ENCODE data around the gene MYOM3.

The MYOM3 gene

DNA sequence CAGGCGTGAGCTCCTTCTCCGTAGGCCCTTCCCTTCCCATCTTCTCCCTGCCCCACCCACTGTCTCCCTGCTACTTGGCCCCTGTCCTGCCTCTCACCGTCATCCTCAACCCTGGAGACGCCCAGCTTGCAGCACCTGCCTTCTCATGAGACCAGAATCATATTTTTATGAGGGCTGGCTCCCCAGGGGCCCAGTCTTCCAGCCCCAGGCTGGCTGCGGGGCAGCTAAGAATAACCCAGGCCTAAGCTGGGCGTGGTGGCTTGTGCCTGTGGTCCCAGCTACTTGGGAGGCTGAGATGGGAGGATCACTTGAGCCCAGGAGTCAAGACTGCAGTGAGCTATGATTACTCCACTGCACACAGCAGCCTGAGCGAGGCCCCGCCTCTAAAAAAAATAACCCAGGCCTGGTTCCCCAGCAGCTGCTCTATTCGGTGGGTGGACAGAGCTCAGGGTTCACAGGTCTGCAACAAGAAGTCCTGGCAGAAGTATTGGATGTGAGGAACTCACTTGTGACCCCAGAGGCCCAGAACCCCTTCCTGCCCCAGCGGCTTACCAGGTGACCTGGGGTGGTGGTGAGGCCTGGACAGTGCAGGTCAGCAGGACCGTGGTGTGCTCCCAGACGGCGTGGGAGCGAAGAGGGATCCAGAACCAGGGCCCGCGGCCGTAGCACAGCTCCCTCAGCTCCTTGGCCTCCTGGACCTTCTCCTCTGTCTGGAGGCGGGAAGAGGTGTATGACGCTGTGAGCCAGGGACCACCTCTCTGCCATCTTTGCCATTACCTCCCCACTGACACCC lies 6.4 kb downstream of the MYOM3 start:
- Histone ChIP-seq H3K9ac (ENCODE audit: insufficient read length, low read depth) (no peak overlapping the region), H3K27me3 (ENCODE audit: insufficient read depth, insufficient read length) (no peaks in the 10 kb centered on the region), H3K9me3 (ENCODE audit: insufficient read depth, low read length) (no peaks in the 10 kb centered on the region), H3K36me3 (ENCODE audit: insufficient read depth, insufficient read length, low read length) (no peaks in the 10 kb centered on the region), H3K4me1 (ENCODE audit: insufficient read depth, insufficient read length) (peaks cover 36% of the 10 kb centered on the region), H3K4me3 (ENCODE audit: insufficient read length, low read depth) (no peak overlapping the region)
- DNase-seq (ENCODE audit: low read depth, low spot score), result no peak
- TF ChIP-seq ZNF274 (IDR thresholded peaks at IDR 0.05; ENCODE audit: low read depth, low read length), result no peak
- no peak for TF ChIP-seq SUZ12 (IDR thresholded peaks at IDR 0.05; ENCODE audit: extremely low read depth, insufficient read depth, insufficient read length)
- no peak for TF ChIP-seq YY1 (IDR thresholded peaks at IDR 0.05; ENCODE audit: insufficient read depth, insufficient read length)

DNA sequence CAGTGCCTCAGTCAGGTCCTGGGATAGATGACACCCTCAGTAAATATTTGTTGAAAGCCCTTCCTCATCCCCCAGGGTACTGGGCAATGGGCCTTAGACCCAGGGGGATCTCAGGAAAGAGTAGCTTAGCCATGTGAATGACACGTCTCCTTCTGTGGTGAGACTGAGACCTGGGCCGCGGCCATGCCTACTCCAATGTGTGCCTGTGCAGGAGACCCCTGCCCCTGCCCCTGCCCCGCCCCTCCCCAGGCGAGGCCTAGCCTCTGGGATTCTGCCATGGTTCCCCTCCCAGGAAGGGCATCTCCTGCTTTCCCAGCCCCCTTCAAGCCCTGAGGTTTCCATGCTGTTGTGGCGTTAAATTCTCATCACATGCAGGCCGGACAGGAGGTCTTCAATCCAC lies 7.1 kb downstream of the MYOM3 start:
- Histone ChIP-seq H3K36me3 (ENCODE audit: insufficient read depth, insufficient read length, low read length) (no peaks in the 10 kb centered on the region), H3K4me3 (ENCODE audit: insufficient read length, low read depth) (no peak overlapping the region), H3K9me3 (ENCODE audit: insufficient read depth, low read length) (no peaks in the 10 kb centered on the region), H3K4me1 (ENCODE audit: insufficient read depth, insufficient read length) (peaks cover 37% of the 10 kb centered on the region), H3K9ac (ENCODE audit: insufficient read length, low read depth) (no peak overlapping the region), H3K27me3 (ENCODE audit: insufficient read depth, insufficient read length) (no peaks in the 10 kb centered on the region)
- TF ChIP-seq YY1 (IDR thresholded peaks at IDR 0.05; ENCODE audit: insufficient read depth, insufficient read length), result no peak
- TF ChIP-seq ZNF274 (IDR thresholded peaks at IDR 0.05; ENCODE audit: low read depth, low read length), result no peak
- no peak for TF ChIP-seq SUZ12 (IDR thresholded peaks at IDR 0.05; ENCODE audit: extremely low read depth, insufficient read depth, insufficient read length)
- no peak for DNase-seq (ENCODE audit: low read depth, low spot score)

DNA sequence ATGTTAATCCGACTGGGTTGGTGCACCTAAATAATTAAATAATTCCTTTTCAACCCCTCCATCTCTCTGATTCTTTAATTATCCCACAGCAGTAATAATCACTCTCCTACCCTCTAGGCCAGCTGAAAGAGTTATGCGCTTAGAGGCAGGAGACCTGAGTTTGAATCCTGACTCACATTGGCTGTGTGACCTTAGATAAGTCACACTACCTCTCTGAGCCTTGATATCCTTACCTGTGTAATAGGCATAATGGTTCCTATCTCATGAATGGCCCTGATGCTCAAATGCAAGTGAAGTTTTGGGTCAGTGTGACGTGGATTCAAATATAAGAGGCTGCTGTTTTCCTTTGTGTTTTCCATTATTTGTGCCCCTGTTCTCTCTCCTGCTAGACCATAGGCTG lies 8.1 kb downstream of the MYOM3 start:
- TF ChIP-seq ZNF274 (IDR thresholded peaks at IDR 0.05; ENCODE audit: low read depth, low read length), result no peak
- no peak for TF ChIP-seq SUZ12 (IDR thresholded peaks at IDR 0.05; ENCODE audit: extremely low read depth, insufficient read depth, insufficient read length)
- TF ChIP-seq YY1 (IDR thresholded peaks at IDR 0.05; ENCODE audit: insufficient read depth, insufficient read length), result no peak
- Histone ChIP-seq H3K27me3 (ENCODE audit: insufficient read depth, insufficient read length) (no peaks in the 10 kb centered on the region), H3K36me3 (ENCODE audit: insufficient read depth, insufficient read length, low read length) (no peaks in the 10 kb centered on the region), H3K4me1 (ENCODE audit: insufficient read depth, insufficient read length) (peaks cover 37% of the 10 kb centered on the region), H3K9me3 (ENCODE audit: insufficient read depth, low read length) (no peaks in the 10 kb centered on the region), H3K9ac (ENCODE audit: insufficient read length, low read depth) (no peak overlapping the region), H3K4me3 (ENCODE audit: insufficient read length, low read depth) (no peak overlapping the region)
- no peak for DNase-seq (ENCODE audit: low read depth, low spot score)

DNA sequence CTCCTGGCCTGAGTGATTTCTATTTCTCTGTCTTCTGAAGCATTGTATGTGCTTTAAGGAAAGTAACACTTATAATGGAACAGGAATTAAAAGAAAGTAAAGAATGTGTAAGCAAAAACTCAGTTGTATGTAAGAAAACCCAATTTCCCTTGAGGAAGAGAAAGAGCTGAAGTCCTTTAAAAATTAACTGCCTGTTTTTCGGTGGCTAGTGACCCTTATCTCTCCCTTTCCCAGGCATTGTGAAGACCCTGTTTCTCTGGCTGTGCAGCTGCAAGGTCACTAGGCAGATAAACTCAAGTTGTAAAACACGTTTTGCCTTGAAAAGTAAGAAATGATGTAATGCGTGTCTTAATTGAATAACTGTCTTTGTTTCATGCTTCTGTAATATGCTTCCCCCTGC lies 8.5 kb downstream of the MYOM3 start:
- H3K36me3 ChIP-seq (ENCODE audit: insufficient read depth, insufficient read length, low read length), result no peaks in the 10 kb centered on the region
- H3K4me1 ChIP-seq (ENCODE audit: insufficient read depth, insufficient read length), result peaks cover 32% of the 10 kb centered on the region
- no peaks in the 10 kb centered on the region for H3K9me3 ChIP-seq (ENCODE audit: insufficient read depth, low read length)
- H3K4me3 ChIP-seq (ENCODE audit: insufficient read length, low read depth), result no peak overlapping the region
- H3K27me3 ChIP-seq (ENCODE audit: insufficient read depth, insufficient read length), result no peaks in the 10 kb centered on the region
- DNase-seq (ENCODE audit: low read depth, low spot score), result no peak
- TF ChIP-seq SUZ12 (IDR thresholded peaks at IDR 0.05; ENCODE audit: extremely low read depth, insufficient read depth, insufficient read length) (no peak), ZNF274 (IDR thresholded peaks at IDR 0.05; ENCODE audit: low read depth, low read length) (no peak), YY1 (IDR thresholded peaks at IDR 0.05; ENCODE audit: insufficient read depth, insufficient read length) (no peak)
- H3K9ac ChIP-seq (ENCODE audit: insufficient read length, low read depth), result no peak overlapping the region

DNA sequence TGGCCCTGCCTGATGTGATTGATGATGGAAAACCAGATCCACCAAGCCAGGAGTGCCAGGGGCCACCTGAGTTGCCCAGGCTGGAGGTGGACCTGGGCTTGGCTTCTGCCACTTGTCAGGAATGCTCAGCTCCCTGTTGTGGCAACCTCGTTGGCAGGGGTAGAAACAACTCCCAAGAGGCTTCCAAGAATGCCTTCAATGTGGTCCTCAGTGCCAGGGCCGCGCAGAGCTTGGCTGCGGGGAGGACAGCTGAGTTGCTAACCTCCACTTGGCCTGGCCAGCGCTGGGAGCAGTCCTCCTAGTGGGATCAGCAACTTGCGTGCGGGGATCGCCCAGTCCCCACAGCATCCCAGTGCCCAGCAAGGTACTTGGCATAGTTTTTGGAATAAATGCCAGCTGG lies 9.0 kb downstream of the MYOM3 start:
- no peaks in the 10 kb centered on the region for H3K9me3 ChIP-seq (ENCODE audit: insufficient read depth, low read length)
- H3K4me1 ChIP-seq (ENCODE audit: insufficient read depth, insufficient read length), result peaks cover 28% of the 10 kb centered on the region
- no peaks in the 10 kb centered on the region for H3K27me3 ChIP-seq (ENCODE audit: insufficient read depth, insufficient read length)
- no peak overlapping the region for H3K9ac ChIP-seq (ENCODE audit: insufficient read length, low read depth)
- TF ChIP-seq YY1 (IDR thresholded peaks at IDR 0.05; ENCODE audit: insufficient read depth, insufficient read length), result no peak
- H3K36me3 ChIP-seq (ENCODE audit: insufficient read depth, insufficient read length, low read length), result no peaks in the 10 kb centered on the region
- DNase-seq (ENCODE audit: low read depth, low spot score), result no peak
- H3K4me3 ChIP-seq (ENCODE audit: insufficient read length, low read depth), result no peak overlapping the region

DNA sequence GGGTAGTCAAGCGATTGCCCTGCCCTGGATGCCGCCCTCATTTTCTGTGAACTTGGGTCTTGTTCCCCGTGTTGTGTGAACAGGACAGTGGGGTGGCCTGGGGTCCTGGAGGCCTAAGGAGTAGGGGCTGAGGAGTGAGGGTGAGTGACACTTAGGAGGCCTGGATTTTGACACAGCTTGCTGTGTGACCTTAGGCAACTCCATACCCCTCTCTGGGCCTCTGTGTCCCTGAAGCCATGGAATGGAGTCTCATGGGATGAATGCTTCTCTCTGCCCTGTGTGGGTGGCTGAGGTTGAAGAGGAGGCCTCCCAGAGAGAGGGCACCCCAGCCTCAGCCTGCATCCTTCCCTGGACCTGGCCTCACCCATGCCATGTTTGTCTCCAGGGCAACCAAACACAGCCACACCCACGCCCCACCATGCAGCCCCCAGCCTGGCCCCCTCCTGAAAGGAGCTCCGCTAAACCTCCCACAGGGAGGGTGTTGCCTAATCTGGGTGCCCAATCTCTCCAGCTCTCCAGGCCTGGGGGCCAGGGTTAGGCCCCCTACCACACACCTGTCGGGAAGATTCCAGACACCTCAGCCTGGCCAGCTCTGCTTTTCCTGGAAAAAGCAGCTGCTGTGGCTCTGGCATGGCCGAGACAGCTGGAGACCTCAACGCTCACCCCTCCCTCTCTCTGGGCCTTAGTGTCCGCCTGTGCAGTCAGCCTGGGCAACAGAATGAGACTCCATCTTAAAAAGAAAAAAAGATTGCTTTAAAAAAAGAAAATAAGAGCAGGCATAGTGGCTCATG lies 9.9 kb downstream of the MYOM3 start:
- Histone ChIP-seq H3K9me3 (ENCODE audit: insufficient read depth, low read length) (no peaks in the 10 kb centered on the region), H3K4me1 (ENCODE audit: insufficient read depth, insufficient read length) (peaks cover 23% of the 10 kb centered on the region), H3K4me3 (ENCODE audit: insufficient read length, low read depth) (no peak overlapping the region), H3K36me3 (ENCODE audit: insufficient read depth, insufficient read length, low read length) (no peaks in the 10 kb centered on the region), H3K27me3 (ENCODE audit: insufficient read depth, insufficient read length) (no peaks in the 10 kb centered on the region), H3K9ac (ENCODE audit: insufficient read length, low read depth) (no peak overlapping the region)
- DNase-seq (ENCODE audit: low read depth, low spot score), result no peak
- TF ChIP-seq ZNF274 (IDR thresholded peaks at IDR 0.05; ENCODE audit: low read depth, low read length) (no peak), SUZ12 (IDR thresholded peaks at IDR 0.05; ENCODE audit: extremely low read depth, insufficient read depth, insufficient read length) (no peak), YY1 (IDR thresholded peaks at IDR 0.05; ENCODE audit: insufficient read depth, insufficient read length) (no peak)

DNA sequence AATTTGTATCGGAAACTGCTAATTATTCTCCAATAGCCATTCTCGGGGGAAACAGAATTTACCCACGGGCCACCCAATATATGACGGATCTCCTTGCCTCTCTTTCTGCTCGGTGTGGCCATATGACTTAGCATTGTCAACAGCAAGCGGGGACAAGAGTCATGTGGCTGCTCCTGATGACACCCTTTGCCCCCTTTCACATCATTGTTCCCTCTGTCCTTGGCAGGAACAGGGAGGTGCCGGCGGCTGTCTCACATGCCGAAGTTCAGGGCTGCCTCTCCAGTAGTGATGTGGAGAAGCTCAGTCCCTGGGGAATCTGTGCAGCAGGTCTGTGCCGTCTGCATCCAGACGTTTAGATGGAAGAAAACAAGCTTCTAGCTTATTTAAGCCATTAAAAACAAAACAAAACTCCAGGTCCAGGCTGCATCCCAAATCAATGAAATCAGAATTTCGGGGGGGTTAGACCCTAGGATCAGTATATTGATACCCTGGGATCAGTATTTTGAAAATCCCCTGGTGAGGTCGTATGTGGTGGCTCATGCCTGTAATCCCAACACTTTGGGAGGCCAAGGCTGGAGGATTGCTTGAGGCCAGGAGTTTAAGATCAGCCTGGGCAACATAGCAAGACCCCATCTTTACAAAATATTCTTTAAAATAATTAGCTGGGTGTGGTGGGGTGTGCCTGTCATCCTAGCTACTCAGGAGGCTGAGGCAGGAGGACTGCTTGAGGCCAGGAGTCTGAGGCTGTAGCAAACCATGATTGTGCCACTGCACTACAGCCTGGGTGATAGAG lies 10.8 kb downstream of the MYOM3 start:
- Histone ChIP-seq H3K9ac (ENCODE audit: insufficient read length, low read depth) (no peak overlapping the region), H3K27me3 (ENCODE audit: insufficient read depth, insufficient read length) (no peaks in the 10 kb centered on the region), H3K4me3 (ENCODE audit: insufficient read length, low read depth) (no peak overlapping the region), H3K36me3 (ENCODE audit: insufficient read depth, insufficient read length, low read length) (no peaks in the 10 kb centered on the region), H3K4me1 (ENCODE audit: insufficient read depth, insufficient read length) (peaks cover 20% of the 10 kb centered on the region), H3K9me3 (ENCODE audit: insufficient read depth, low read length) (no peaks in the 10 kb centered on the region)
- DNase-seq (ENCODE audit: low read depth, low spot score), result no peak
- TF ChIP-seq ZNF274 (IDR thresholded peaks at IDR 0.05; ENCODE audit: low read depth, low read length) (no peak), YY1 (IDR thresholded peaks at IDR 0.05; ENCODE audit: insufficient read depth, insufficient read length) (no peak), SUZ12 (IDR thresholded peaks at IDR 0.05; ENCODE audit: extremely low read depth, insufficient read depth, insufficient read length) (no peak)
